Vagina (tissue), 2 donors: Measurements from ENCODE around the gene NEK6.

ENCODE experiments used
- POLR2A ChIP-seq, 2 donors: fragments of 450-650 bp; IDR thresholded peaks; one replicate each; pipeline ENCODE4 v1.6.1; 2017; ENCODE audit warnings: antibody characterized with exemption in 2 of 2, mild to moderate bottlenecking in 2 of 2, moderate library complexity in 2 of 2
- POLR2AphosphoS5 ChIP-seq, 2 donors: sonication (generic); formaldehyde crosslinking; IDR thresholded peaks; one replicate each; pipeline ENCODE4 v1.9.0; 2017; ENCODE audit warnings: antibody characterized with exemption in 2 of 2, mild to moderate bottlenecking in 2 of 2, low read depth in 1 of 2; ENCODE audit not compliant: insufficient read depth in 1 of 2
- TF ChIP-seq, protein P1 (sequence below), 3 experiments: fragments of 450-650 bp in 2 of 3; fragments of 200-600 bp in 1 of 3; sonication (generic) in 1 of 3; IDR thresholded peaks; one replicate each; pipeline ENCODE4 v1.5.1; 2017 to 2019; ENCODE audit warnings: antibody characterized with exemption in 3 of 3, mild to moderate bottlenecking in 2 of 3, moderate library complexity in 2 of 3

DNA sequence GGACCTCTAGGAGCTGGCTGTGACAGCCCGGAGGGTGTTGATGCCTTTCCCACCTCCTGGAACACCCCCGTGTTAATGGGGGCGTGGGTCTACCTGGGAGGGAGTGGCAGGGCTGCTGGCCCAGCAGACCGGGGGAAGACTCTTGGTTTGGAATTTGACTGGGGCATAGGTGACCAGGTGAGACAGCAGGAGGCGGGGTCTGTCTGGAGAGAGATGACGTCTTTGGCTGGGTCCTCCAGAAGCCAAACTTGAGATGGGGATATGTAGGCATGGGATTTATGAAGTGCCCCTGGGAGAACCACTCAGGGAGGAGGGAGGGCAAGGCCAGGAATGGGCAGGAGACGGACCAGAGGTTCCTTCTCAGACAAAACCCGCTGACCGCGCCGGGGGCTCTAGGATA is 42.6 kb downstream of the NEK6 start:
- TF ChIP-seq, protein P1, sequence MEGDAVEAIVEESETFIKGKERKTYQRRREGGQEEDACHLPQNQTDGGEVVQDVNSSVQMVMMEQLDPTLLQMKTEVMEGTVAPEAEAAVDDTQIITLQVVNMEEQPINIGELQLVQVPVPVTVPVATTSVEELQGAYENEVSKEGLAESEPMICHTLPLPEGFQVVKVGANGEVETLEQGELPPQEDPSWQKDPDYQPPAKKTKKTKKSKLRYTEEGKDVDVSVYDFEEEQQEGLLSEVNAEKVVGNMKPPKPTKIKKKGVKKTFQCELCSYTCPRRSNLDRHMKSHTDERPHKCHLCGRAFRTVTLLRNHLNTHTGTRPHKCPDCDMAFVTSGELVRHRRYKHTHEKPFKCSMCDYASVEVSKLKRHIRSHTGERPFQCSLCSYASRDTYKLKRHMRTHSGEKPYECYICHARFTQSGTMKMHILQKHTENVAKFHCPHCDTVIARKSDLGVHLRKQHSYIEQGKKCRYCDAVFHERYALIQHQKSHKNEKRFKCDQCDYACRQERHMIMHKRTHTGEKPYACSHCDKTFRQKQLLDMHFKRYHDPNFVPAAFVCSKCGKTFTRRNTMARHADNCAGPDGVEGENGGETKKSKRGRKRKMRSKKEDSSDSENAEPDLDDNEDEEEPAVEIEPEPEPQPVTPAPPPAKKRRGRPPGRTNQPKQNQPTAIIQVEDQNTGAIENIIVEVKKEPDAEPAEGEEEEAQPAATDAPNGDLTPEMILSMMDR (IDR thresholded peaks at IDR 0.05): no peak
- TF ChIP-seq POLR2A (IDR thresholded peaks at IDR 0.05): no peak
- no peak for TF ChIP-seq POLR2AphosphoS5 (IDR thresholded peaks at IDR 0.05; ENCODE audit: insufficient read depth in 1 of 2, low read depth in 1 of 2)
